Stomach (tissue), 19 donors: ENCODE results near the gene ME3. TPM values are rescaled to one million over a fixed set of nuclear protein-coding genes. Genes with fewer than 3 reads are reported as not detected.
A peak's percentile ranks its signal among the peaks of the same experiment; 100 is the strongest.

Experiments used
- DNase-seq, 2 donors: peaks; one replicate each; pipeline versions ENCODE4 v3.0.0 to v3.0.0-alpha.2; 2013 to 2019
- H3K27ac ChIP-seq, 5 donors: fragments of 200-600 bp in 4 of 5; sonication (generic) in 4 of 5; one replicate each; pipeline ENCODE4 v1.5.1; 2013 to 2019; ENCODE audit warnings: mild to moderate bottlenecking in 1 of 5, moderate library complexity in 1 of 5
- H3K27me3 ChIP-seq, 3 donors: fragments of 200-600 bp; sonication (generic); one replicate each; pipeline ENCODE4 v1.5.1; 2017 to 2019; ENCODE audit warnings: mixed run types in 1 of 3
- H3K36me3 ChIP-seq, 4 donors: fragments of 200-600 bp; sonication (generic); 1 replicate in 3 of 4; 2 replicates in 1 of 4; pipeline ENCODE4 v1.5.1; 2016 to 2019
- H3K4me1 ChIP-seq, 4 donors: fragments of 200-600 bp; sonication (generic); one replicate each; pipeline ENCODE4 v1.5.1; 2016 to 2019
- H3K4me3 ChIP-seq, 4 donors: fragments of 200-600 bp; sonication (generic) in 3 of 4; one replicate each; pipeline ENCODE4 v1.5.1; 2016 to 2019; ENCODE audit warnings: mild to moderate bottlenecking in 1 of 4
- H3K9me3 ChIP-seq, 4 donors: fragments of 200-600 bp; sonication (generic); one replicate each; pipeline ENCODE4 v1.5.1; 2016 to 2019
- EP300 ChIP-seq: sonication (generic); formaldehyde crosslinking; IDR thresholded peaks from one replicate; pipeline ENCODE4 v1.6.1; 2017; ENCODE audit warnings: antibody characterized with exemption
- POLR2A ChIP-seq, 4 donors: fragments of 450-650 bp; IDR thresholded peaks; one replicate each; pipeline ENCODE4 v1.6.1; 2016; ENCODE audit warnings: antibody characterized with exemption in 4 of 4, control low read depth in 2 of 4, mild to moderate bottlenecking in 1 of 4, moderate library complexity in 1 of 4
- POLR2AphosphoS5 ChIP-seq, 3 donors: sonication (generic); formaldehyde crosslinking; IDR thresholded peaks; one replicate each; pipeline ENCODE4 v1.6.1; 2016; ENCODE audit warnings: antibody characterized with exemption in 3 of 3
- WGBS, 5 donors: extraction: QIAGEN DNeasy Blood & Tissue Kit in 3 of 5; methylation state at CpG; one replicate each; pipeline versions ENCODE4 v1.1.5 to v1.1.7; 2013 to 2018; 5-methylcytosine and 5-hydroxymethylcytosine counted together
- intact Hi-C: fragments of 100-400 bp; cut with DNase I; formaldehyde crosslinking; loops from one replicate; pipeline ENCODE4 v1.15.1; 2023; ENCODE audit warnings: low total_unique reads
- long read RNA-seq, 10 donors: transcript quantifications; one replicate each; lab custom pipeline, GENCODE V29; 2026
- polyA plus RNA-seq, 3 donors: library from polyadenylated mRNA; stranded (reverse); fragments of 200-250 nt; gene quantifications; one replicate each; pipeline ENCODE4 v1.2.3, GENCODE V29; 2013
- total RNA-seq, 5 donors: library from RNA; depleted of rRNA; stranded (reverse); fragments of >200 nt; gene quantifications; one replicate each; pipeline versions ENCODE4 v1.1.0 to v1.2.3, GENCODE V29; 2014 to 2016
- TF ChIP-seq, protein P1 (sequence below), 7 experiments: fragments of 450-650 bp in 4 of 7; fragments of 200-600 bp in 3 of 7; sonication (generic) in 3 of 7; IDR thresholded peaks; one replicate each; pipeline ENCODE4 v1.5.1; 2016 to 2019; ENCODE audit warnings: antibody characterized with exemption in 7 of 7, control low read depth in 2 of 7, mild to moderate bottlenecking in 1 of 7
- donor health status: healthy with polysubstance abuse.
- donor health status: Bipolar disorder and iron deficiency.
- donor health status: healthy.

ME3 gene
- total RNA-seq (10 to 100 TPM; 47.1 to 82.1 (median 59.5) TPM), polyA plus RNA-seq (10 to 100 TPM; 11.2 to 18.1 (median 15.3) TPM)
- long read RNA-seq, donor 1 = 0 reads
- long read RNA-seq, donor 2, partial matches to known transcripts = 89 of 136 reads
- long read RNA-seq, donor 2, other reads (novel, unspliced or antisense) = 46 of 136 reads
- long read RNA-seq, donor 3, partial matches to known transcripts = 0 of 1 reads
- long read RNA-seq, donor 3, other reads (novel, unspliced or antisense) = 0 of 1 reads
- long read RNA-seq, donor 4 = 0 reads
- long read RNA-seq, donor 5, partial matches to known transcripts = 0 of 4 reads
- long read RNA-seq, donor 5, other reads (novel, unspliced or antisense) = 0 of 4 reads
- long read RNA-seq, donor 6, transcript ME3-202 (14 exons, 2,240 nt) = major isoform, 5 of 27 reads
- long read RNA-seq, donor 6, partial matches to known transcripts = 19 of 27 reads
- long read RNA-seq, donor 6, other reads (novel, unspliced or antisense) = 0 of 27 reads
- long read RNA-seq, donor 7, partial matches to known transcripts = 0 of 2 reads
- long read RNA-seq, donor 7, other reads (novel, unspliced or antisense) = 0 of 2 reads
- long read RNA-seq, donor 8, partial matches to known transcripts = 6 of 8 reads
- long read RNA-seq, donor 8, other reads (novel, unspliced or antisense) = 0 of 8 reads
- long read RNA-seq, donor 9, partial matches to known transcripts = 0 of 3 reads
- long read RNA-seq, donor 9, other reads (novel, unspliced or antisense) = 0 of 3 reads
- long read RNA-seq, donor 10 = 0 reads

DNA sequence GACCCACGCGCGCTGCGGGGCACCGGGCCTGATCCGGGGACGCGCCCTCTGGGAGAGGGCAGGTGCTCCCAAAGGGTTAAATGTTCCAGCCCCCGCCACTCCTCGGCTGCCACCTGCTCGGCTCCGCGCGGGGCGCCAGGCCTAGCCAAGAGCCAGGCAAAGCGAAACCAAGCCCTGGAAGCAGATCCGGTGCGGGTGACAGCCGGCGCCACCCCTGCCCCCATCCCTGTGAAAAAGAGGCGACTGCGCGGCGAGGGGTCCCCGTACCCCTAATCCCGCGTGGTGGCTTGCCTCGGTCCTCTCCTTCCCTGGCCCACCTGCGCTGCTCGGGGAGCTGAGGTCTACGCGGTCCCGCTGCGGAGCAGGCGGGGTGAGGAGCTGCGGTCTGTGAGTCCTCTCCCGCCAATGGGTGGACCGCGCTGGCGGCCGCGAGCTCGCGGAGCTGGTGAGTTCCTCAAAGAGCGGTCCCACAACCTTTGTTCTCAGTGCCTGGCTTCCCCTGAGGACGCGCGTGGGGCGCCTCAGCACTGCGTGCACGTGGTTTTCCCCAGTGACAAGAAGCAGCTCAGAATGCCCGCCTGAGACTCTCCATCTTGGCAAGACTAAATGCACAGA lies at the start of gene ME3:
Gene ME3, minus strand, starts transcription at position 610 of the 615 bp plus-strand sequence.
- intact Hi-C loops = no loop called here
- peaks cover 23 to 57% (median 44%) of the 10 kb centered on the region in 4 donors for H3K4me1 ChIP-seq

DNA sequence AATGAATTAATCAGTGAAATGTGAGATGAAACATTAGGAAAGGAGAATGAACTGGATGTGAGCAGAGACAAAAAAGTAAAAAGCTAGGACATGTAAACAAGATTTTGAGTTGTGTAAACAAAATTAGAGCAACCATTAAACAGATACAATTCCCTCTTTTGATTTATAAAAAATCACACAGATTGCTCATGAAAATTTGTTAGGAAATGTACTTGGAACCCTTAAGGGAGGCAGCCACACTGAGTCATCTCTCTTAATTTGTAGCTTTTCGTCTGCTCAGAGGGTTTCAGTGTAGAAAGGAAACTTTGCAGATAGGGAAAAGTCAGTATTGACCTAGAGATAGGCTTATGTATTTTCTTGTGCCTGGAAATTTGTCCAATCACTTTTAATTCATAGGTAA lies 49.6 kb upstream of the ME3 start:
- intact Hi-C loops = no loop called here
- H3K36me3 ChIP-seq = no peaks in the 10 kb centered on the region
- peak overlapping the region in 3 of 5 donors; percentile 15 to 35 (median 29) for H3K27ac ChIP-seq

More for the DNA sequence above, at the start of gene ME3:
- H3K9me3 ChIP-seq = no peaks in the 10 kb centered on the region
- peak; percentile 74 to 87 for DNase-seq
- no peak for TF ChIP-seq EP300
- TF ChIP-seq, protein P1, sequence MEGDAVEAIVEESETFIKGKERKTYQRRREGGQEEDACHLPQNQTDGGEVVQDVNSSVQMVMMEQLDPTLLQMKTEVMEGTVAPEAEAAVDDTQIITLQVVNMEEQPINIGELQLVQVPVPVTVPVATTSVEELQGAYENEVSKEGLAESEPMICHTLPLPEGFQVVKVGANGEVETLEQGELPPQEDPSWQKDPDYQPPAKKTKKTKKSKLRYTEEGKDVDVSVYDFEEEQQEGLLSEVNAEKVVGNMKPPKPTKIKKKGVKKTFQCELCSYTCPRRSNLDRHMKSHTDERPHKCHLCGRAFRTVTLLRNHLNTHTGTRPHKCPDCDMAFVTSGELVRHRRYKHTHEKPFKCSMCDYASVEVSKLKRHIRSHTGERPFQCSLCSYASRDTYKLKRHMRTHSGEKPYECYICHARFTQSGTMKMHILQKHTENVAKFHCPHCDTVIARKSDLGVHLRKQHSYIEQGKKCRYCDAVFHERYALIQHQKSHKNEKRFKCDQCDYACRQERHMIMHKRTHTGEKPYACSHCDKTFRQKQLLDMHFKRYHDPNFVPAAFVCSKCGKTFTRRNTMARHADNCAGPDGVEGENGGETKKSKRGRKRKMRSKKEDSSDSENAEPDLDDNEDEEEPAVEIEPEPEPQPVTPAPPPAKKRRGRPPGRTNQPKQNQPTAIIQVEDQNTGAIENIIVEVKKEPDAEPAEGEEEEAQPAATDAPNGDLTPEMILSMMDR (IDR thresholded peaks at IDR 0.05) = peak in 1 of 7 experiments; percentile 6
- peak within 1 kb of the TSS; percentile 62 to 75 (median 74) for H3K4me3 ChIP-seq
- no peaks in the 10 kb centered on the region for H3K36me3 ChIP-seq
- 0 to 1% (median 1%) methylated on average over 21 to 52 of the region's 52 CpGs for WGBS, 5 donors
- H3K27me3 ChIP-seq = peaks cover 0 to 5% (median 0%) of the 10 kb centered on the region in 3 donors
- peak within 1 kb of the TSS; percentile 90 to 96 (median 94) for H3K27ac ChIP-seq

DNA sequence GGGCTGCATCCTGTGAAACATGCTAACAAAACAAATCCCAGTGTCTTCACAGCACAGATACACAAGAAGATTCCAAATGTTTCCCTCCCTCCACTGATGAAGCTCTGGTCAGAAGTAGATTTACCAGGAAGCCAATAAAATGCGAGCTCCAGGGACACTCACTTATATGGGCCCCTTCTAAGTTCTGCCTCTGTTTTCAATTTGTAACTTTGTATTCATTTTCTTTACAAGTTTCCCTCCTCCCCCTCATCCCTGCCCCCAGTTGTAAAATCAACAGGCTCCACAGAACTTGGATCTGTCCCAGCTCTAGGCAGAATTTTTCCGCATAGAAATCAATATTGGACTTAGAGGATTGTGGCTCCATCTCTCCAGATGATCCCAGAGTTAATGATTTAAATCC lies 48.1 kb upstream of the ME3 start:
- no peak for DNase-seq
- 72 to 85% (median 78%) methylated on average over 2 of the region's 2 CpGs for WGBS, 5 donors
- Histone ChIP-seq H3K27ac (no peak overlapping the region), H3K4me1 (no peaks in the 10 kb centered on the region), H3K9me3 (peaks cover 0 to 15% (median 0%) of the 10 kb centered on the region in 4 donors), H3K36me3 (no peaks in the 10 kb centered on the region), H3K4me3 (no peak overlapping the region), H3K27me3 (no peaks in the 10 kb centered on the region)
- TF ChIP-seq POLR2A (IDR thresholded peaks at IDR 0.05) = no peak
- no peak for TF ChIP-seq POLR2AphosphoS5 (IDR thresholded peaks at IDR 0.05)
- TF ChIP-seq EP300 = no peak
- TF ChIP-seq, protein P1 (IDR thresholded peaks at IDR 0.05) = no peak
- intact Hi-C loops = no loop called here

More for the DNA sequence above, 49.6 kb upstream of the ME3 start:
- no peak overlapping the region for H3K4me3 ChIP-seq
- peak in 1 of 2 donors; percentile 20 for DNase-seq
- WGBS, 5 donors = 11 to 51% (median 26%) methylated on average over 1 of the region's 1 CpG
- H3K27me3 ChIP-seq = no peaks in the 10 kb centered on the region
- peaks cover 0 to 15% (median 0%) of the 10 kb centered on the region in 4 donors for H3K9me3 ChIP-seq
- TF ChIP-seq POLR2AphosphoS5 (IDR thresholded peaks at IDR 0.05) (no peak), POLR2A (IDR thresholded peaks at IDR 0.05) (no peak)
- no peaks in the 10 kb centered on the region for H3K4me1 ChIP-seq

DNA sequence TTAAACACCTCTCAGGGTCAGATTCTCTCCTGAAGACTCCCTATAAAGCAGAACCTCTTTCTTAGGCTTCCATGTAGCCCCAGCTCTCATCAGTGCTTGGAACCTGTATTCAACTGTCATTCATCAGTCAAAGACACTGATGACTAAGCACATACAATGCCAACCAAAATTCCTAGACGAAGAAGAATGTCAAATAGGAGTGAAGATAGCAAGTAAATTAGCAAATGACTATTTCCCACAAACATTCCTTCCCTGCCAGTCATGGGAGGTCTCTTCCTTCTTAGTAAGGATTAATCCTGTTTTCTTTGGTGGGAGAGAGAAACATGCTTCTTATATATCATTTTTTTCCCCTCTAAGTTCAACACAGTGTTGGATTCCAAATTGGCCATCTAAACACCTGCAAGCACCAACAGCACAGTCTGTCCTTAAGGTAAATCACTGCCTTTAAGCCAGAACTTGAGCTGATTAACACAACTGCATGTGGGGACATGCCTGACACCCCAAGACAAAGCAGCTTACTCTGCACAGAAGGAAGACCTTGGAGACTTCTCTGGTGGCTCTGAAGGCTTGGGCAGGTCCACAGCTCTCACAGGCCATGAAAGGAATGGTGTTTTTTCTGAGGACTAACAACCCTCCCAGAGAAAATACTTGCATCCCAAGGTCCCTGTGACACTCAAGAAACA lies 47.5 kb upstream of the ME3 start:
- Histone ChIP-seq H3K36me3 (no peaks in the 10 kb centered on the region), H3K4me1 (no peaks in the 10 kb centered on the region), H3K27ac (no peak overlapping the region), H3K4me3 (no peak overlapping the region), H3K9me3 (peaks cover 0 to 15% (median 0%) of the 10 kb centered on the region in 4 donors), H3K27me3 (no peaks in the 10 kb centered on the region)
- DNase-seq = no peak
- no peak for TF ChIP-seq POLR2AphosphoS5 (IDR thresholded peaks at IDR 0.05)
- TF ChIP-seq POLR2A (IDR thresholded peaks at IDR 0.05) = no peak
- TF ChIP-seq, protein P1 (IDR thresholded peaks at IDR 0.05) = no peak
- no peak for TF ChIP-seq EP300
- 48 to 68% (median 61%) methylated on average over 1 of the region's 1 CpG for WGBS, 5 donors
- intact Hi-C loops = no loop called here
